Prostate gland (tissue), 2 donors: Measurements from ENCODE around the gene CTNNA3.

Experiments used
- CTCF ChIP-seq, 4 experiments: fragments of 200-600 bp in 2 of 4; fragments of 450-650 bp in 2 of 4; sonication (generic) in 2 of 4; IDR thresholded peaks; 1 replicate in 3 of 4; 2 replicates in 1 of 4; pipeline ENCODE4 v1.5.1; 2016 to 2019; ENCODE audit warnings: antibody characterized with exemption in 4 of 4, mild to moderate bottlenecking in 2 of 4, moderate library complexity in 2 of 4
- POLR2A ChIP-seq: fragments of 450-650 bp; IDR thresholded peaks from one replicate; pipeline ENCODE4 v1.6.1; 2016; ENCODE audit warnings: antibody characterized with exemption, mild to moderate bottlenecking
- POLR2AphosphoS5 ChIP-seq: sonication (generic); formaldehyde crosslinking; IDR thresholded peaks from one replicate; pipeline ENCODE4 v1.6.1; 2017; ENCODE audit warnings: antibody characterized with exemption

- no peak for TF ChIP-seq CTCF (IDR thresholded peaks at IDR 0.05)
- no peak for TF ChIP-seq POLR2AphosphoS5
- no peak for TF ChIP-seq POLR2A
Measured at GRCh38 chr10:67043041-67043440, 653.0 kb downstream of the CTNNA3 start.
